Measurements from ENCODE around the gene WDR87. TPM values are rescaled to one million over a fixed set of nuclear protein-coding genes. Genes with fewer than 3 reads are reported as not detected.
"Not testable (repeated sequence)": the region's sequence is repeated elsewhere in the genome, so short reads cannot be mapped to it uniquely, and the experiment has no call there.

Gene WDR87
- total RNA-seq, 1 donor from 2014 or later, result not detected

GRCh38 chr19:37872383-37872782 is 34.0 kb downstream of the WDR87 start:
- H3K36me3 ChIP-seq, result no peaks in the 10 kb centered on the region

GRCh38 chr19:37869766-37870340 is 36.5 kb downstream of the WDR87 start:
- Histone ChIP-seq H3K9me3 (no peaks in the 10 kb centered on the region), H3K27ac (no peak overlapping the region), H3K36me3 (no peaks in the 10 kb centered on the region), H3K27me3 (no peaks in the 10 kb centered on the region), H3K4me1 (no peaks in the 10 kb centered on the region), H3K4me3 (no peak overlapping the region)
- TF ChIP-seq CTCF (IDR thresholded peaks at IDR 0.05), result no peak
- DNase-seq (no peak), ATAC-seq (no peak)
- intact Hi-C loops (cut with DNase I), result no loop called here

More at GRCh38 chr19:37872383-37872782, 34.0 kb downstream of the WDR87 start:
- no peak overlapping the region for H3K4me3 ChIP-seq
- H3K4me1 ChIP-seq, result no peaks in the 10 kb centered on the region
- H3K27ac ChIP-seq, result no peak overlapping the region
- intact Hi-C loops (cut with DNase I), result no loop called here
- DNase-seq (no peak), ATAC-seq (no peak)
- H3K9me3 ChIP-seq, result no peaks in the 10 kb centered on the region
- no peak for TF ChIP-seq CTCF (IDR thresholded peaks at IDR 0.05)
- H3K27me3 ChIP-seq, result no peaks in the 10 kb centered on the region

- no peak for TF ChIP-seq CTCF (IDR thresholded peaks at IDR 0.05)
- DNase-seq (no peak), ATAC-seq (no peak)
- intact Hi-C loops (cut with DNase I), result no loop called here
- no peak overlapping the region for H3K4me3 ChIP-seq
- no peaks in the 10 kb centered on the region for H3K27me3 ChIP-seq
- no peaks in the 10 kb centered on the region for H3K9me3 ChIP-seq
- no peaks in the 10 kb centered on the region for H3K4me1 ChIP-seq
- no peaks in the 10 kb centered on the region for H3K36me3 ChIP-seq
- H3K27ac ChIP-seq, result no peak overlapping the region
Measured at GRCh38 chr19:37867831-37868230, 38.6 kb downstream of the WDR87 start.

GRCh38 chr19:37865930-37866329 is 40.5 kb downstream of the WDR87 start:
- DNase-seq; intact Hi-C loops (cut with DNase I); H3K27ac ChIP-seq; H3K4me3 ChIP-seq; H3K4me1 ChIP-seq; H3K36me3 ChIP-seq; H3K27me3 ChIP-seq; ATAC-seq; H3K9me3 ChIP-seq: not testable (repeated sequence)

GRCh38 chr19:37864501-37864900 is 41.9 kb downstream of the WDR87 start:
- H3K27ac ChIP-seq, result no peak overlapping the region
- no peak overlapping the region for H3K4me3 ChIP-seq
- DNase-seq, result no peak
- no peaks in the 10 kb centered on the region for H3K9me3 ChIP-seq
- H3K27me3 ChIP-seq, result no peaks in the 10 kb centered on the region
- H3K4me1 ChIP-seq, result no peaks in the 10 kb centered on the region
- H3K36me3 ChIP-seq, result no peaks in the 10 kb centered on the region
- TF ChIP-seq CTCF (IDR thresholded peaks at IDR 0.05), result no peak
- intact Hi-C loops (cut with DNase I), result no loop called here
- no peak for ATAC-seq

- H3K9me3 ChIP-seq, result no peaks in the 10 kb centered on the region
- DNase-seq, result no peak
- peaks cover 6% of the 10 kb centered on the region for H3K27me3 ChIP-seq
- H3K4me3 ChIP-seq, result no peak overlapping the region
- ATAC-seq, result peak; percentile 74
- no peaks in the 10 kb centered on the region for H3K4me1 ChIP-seq
- no peak overlapping the region for H3K27ac ChIP-seq
- no peak for TF ChIP-seq CTCF (IDR thresholded peaks at IDR 0.05)
- no peaks in the 10 kb centered on the region for H3K36me3 ChIP-seq
- intact Hi-C loops (cut with DNase I), result no loop called here
Measured at GRCh38 chr19:37855098-37855497, 51.3 kb downstream of the WDR87 start.

All from upper lobe of right lung (tissue), 1 donor.